Measurements from ENCODE around the gene MYO1B.
A peak's percentile ranks its signal among the peaks of the same experiment; 100 is the strongest.

The MYO1B gene

GRCh38 chr2:191226196-191226595, 19.0 kb upstream of the MYO1B start:
- no peak overlapping the region for H3K4me3 ChIP-seq (ENCODE audit: low read length)
- H3K27me3 ChIP-seq (replicated peaks; ENCODE audit: control insufficient read depth, insufficient read depth, low read length), result no peaks in the 10 kb centered on the region
- no peaks in the 10 kb centered on the region for H3K36me3 ChIP-seq (ENCODE audit: control insufficient read depth, insufficient read depth, low read length, severe bottlenecking)
- H3K9ac ChIP-seq (ENCODE audit: low read length), result peak overlapping the region; percentile 14
- peak; percentile 56 for DNase-seq (ENCODE audit: low read depth)
- H3K4me1 ChIP-seq (ENCODE audit: control insufficient read depth, insufficient read depth, low read length), result peaks cover 53% of the 10 kb centered on the region
- H3K9me3 ChIP-seq (ENCODE audit: control insufficient read depth, low read length), result no peaks in the 10 kb centered on the region

GRCh38 chr2:191228333-191228732, 16.9 kb upstream of the MYO1B start:
- Histone ChIP-seq H3K4me3 (ENCODE audit: low read length) (no peak overlapping the region), H3K36me3 (ENCODE audit: control insufficient read depth, insufficient read depth, low read length, severe bottlenecking) (no peaks in the 10 kb centered on the region), H3K9ac (ENCODE audit: low read length) (no peak overlapping the region), H3K27me3 (replicated peaks; ENCODE audit: control insufficient read depth, insufficient read depth, low read length) (no peaks in the 10 kb centered on the region), H3K9me3 (ENCODE audit: control insufficient read depth, low read length) (no peaks in the 10 kb centered on the region), H3K4me1 (ENCODE audit: control insufficient read depth, insufficient read depth, low read length) (peaks cover 51% of the 10 kb centered on the region)
- no peak for DNase-seq (ENCODE audit: low read depth)

- Histone ChIP-seq H3K9ac (ENCODE audit: low read length) (no peak overlapping the region), H3K27me3 (replicated peaks; ENCODE audit: control insufficient read depth, insufficient read depth, low read length) (no peaks in the 10 kb centered on the region), H3K4me3 (ENCODE audit: low read length) (peak overlapping the region; percentile 4), H3K36me3 (ENCODE audit: control insufficient read depth, insufficient read depth, low read length, severe bottlenecking) (no peaks in the 10 kb centered on the region), H3K9me3 (ENCODE audit: control insufficient read depth, low read length) (no peaks in the 10 kb centered on the region), H3K4me1 (ENCODE audit: control insufficient read depth, insufficient read depth, low read length) (peaks cover 47% of the 10 kb centered on the region)
- DNase-seq (ENCODE audit: low read depth), result no peak
These were observed 16.3 kb upstream of the MYO1B start for GRCh38 chr2:191228861-191229260.

GRCh38 chr2:191230174-191230573, 15.0 kb upstream of the MYO1B start:
- Histone ChIP-seq H3K27me3 (replicated peaks; ENCODE audit: control insufficient read depth, insufficient read depth, low read length) (no peaks in the 10 kb centered on the region), H3K4me1 (ENCODE audit: control insufficient read depth, insufficient read depth, low read length) (peaks cover 56% of the 10 kb centered on the region), H3K9me3 (ENCODE audit: control insufficient read depth, low read length) (no peaks in the 10 kb centered on the region), H3K9ac (ENCODE audit: low read length) (no peak overlapping the region), H3K36me3 (ENCODE audit: control insufficient read depth, insufficient read depth, low read length, severe bottlenecking) (no peaks in the 10 kb centered on the region), H3K4me3 (ENCODE audit: low read length) (no peak overlapping the region)
- DNase-seq (ENCODE audit: low read depth), result peak; percentile 61

GRCh38 chr2:191231995-191232394, 13.2 kb upstream of the MYO1B start:
- Histone ChIP-seq H3K36me3 (ENCODE audit: control insufficient read depth, insufficient read depth, low read length, severe bottlenecking) (no peaks in the 10 kb centered on the region), H3K9ac (ENCODE audit: low read length) (peak overlapping the region; percentile 50), H3K27me3 (replicated peaks; ENCODE audit: control insufficient read depth, insufficient read depth, low read length) (no peaks in the 10 kb centered on the region), H3K4me3 (ENCODE audit: low read length) (no peak overlapping the region), H3K9me3 (ENCODE audit: control insufficient read depth, low read length) (no peaks in the 10 kb centered on the region), H3K4me1 (ENCODE audit: control insufficient read depth, insufficient read depth, low read length) (peaks cover 43% of the 10 kb centered on the region)
- peak; percentile 90 for DNase-seq (ENCODE audit: low read depth)

- H3K27me3 ChIP-seq (replicated peaks; ENCODE audit: control insufficient read depth, insufficient read depth, low read length), result no peaks in the 10 kb centered on the region
- H3K4me3 ChIP-seq (ENCODE audit: low read length), result no peak overlapping the region
- DNase-seq (ENCODE audit: low read depth), result no peak
- H3K9ac ChIP-seq (ENCODE audit: low read length), result no peak overlapping the region
- H3K9me3 ChIP-seq (ENCODE audit: control insufficient read depth, low read length), result no peaks in the 10 kb centered on the region
- H3K4me1 ChIP-seq (ENCODE audit: control insufficient read depth, insufficient read depth, low read length), result peaks cover 39% of the 10 kb centered on the region
- no peaks in the 10 kb centered on the region for H3K36me3 ChIP-seq (ENCODE audit: control insufficient read depth, insufficient read depth, low read length, severe bottlenecking)
These were observed 11.7 kb upstream of the MYO1B start for GRCh38 chr2:191233533-191233932.

- H3K4me3 ChIP-seq (ENCODE audit: low read length), result no peak overlapping the region
- H3K9ac ChIP-seq (ENCODE audit: low read length), result no peak overlapping the region
- H3K4me1 ChIP-seq (ENCODE audit: control insufficient read depth, insufficient read depth, low read length), result peaks cover 32% of the 10 kb centered on the region
- H3K27me3 ChIP-seq (replicated peaks; ENCODE audit: control insufficient read depth, insufficient read depth, low read length), result no peaks in the 10 kb centered on the region
- no peak for DNase-seq (ENCODE audit: low read depth)
- no peaks in the 10 kb centered on the region for H3K36me3 ChIP-seq (ENCODE audit: control insufficient read depth, insufficient read depth, low read length, severe bottlenecking)
- H3K9me3 ChIP-seq (ENCODE audit: control insufficient read depth, low read length), result no peaks in the 10 kb centered on the region
These were observed 10.8 kb upstream of the MYO1B start for GRCh38 chr2:191234376-191234775.

- DNase-seq (ENCODE audit: low read depth), result no peak
- Histone ChIP-seq H3K4me3 (ENCODE audit: low read length) (no peak overlapping the region), H3K36me3 (ENCODE audit: control insufficient read depth, insufficient read depth, low read length, severe bottlenecking) (no peaks in the 10 kb centered on the region), H3K9ac (ENCODE audit: low read length) (no peak overlapping the region), H3K27me3 (replicated peaks; ENCODE audit: control insufficient read depth, insufficient read depth, low read length) (no peaks in the 10 kb centered on the region), H3K4me1 (ENCODE audit: control insufficient read depth, insufficient read depth, low read length) (no peaks in the 10 kb centered on the region), H3K9me3 (ENCODE audit: control insufficient read depth, low read length) (no peaks in the 10 kb centered on the region)
These were observed 4.3 kb upstream of the MYO1B start for GRCh38 chr2:191240871-191241270.

GRCh38 chr2:191241418-191241817, 3.8 kb upstream of the MYO1B start:
- no peak overlapping the region for H3K9ac ChIP-seq (ENCODE audit: low read length)
- no peaks in the 10 kb centered on the region for H3K9me3 ChIP-seq (ENCODE audit: control insufficient read depth, low read length)
- H3K4me3 ChIP-seq (ENCODE audit: low read length), result no peak overlapping the region
- H3K36me3 ChIP-seq (ENCODE audit: control insufficient read depth, insufficient read depth, low read length, severe bottlenecking), result no peaks in the 10 kb centered on the region
- H3K27me3 ChIP-seq (replicated peaks; ENCODE audit: control insufficient read depth, insufficient read depth, low read length), result no peaks in the 10 kb centered on the region
- DNase-seq (ENCODE audit: low read depth), result no peak
- peaks cover under 1% of the 10 kb centered on the region for H3K4me1 ChIP-seq (ENCODE audit: control insufficient read depth, insufficient read depth, low read length)

- H3K27me3 ChIP-seq (replicated peaks; ENCODE audit: control insufficient read depth, insufficient read depth, low read length), result no peaks in the 10 kb centered on the region
- no peaks in the 10 kb centered on the region for H3K9me3 ChIP-seq (ENCODE audit: control insufficient read depth, low read length)
- H3K4me3 ChIP-seq (ENCODE audit: low read length), result no peak overlapping the region
- H3K9ac ChIP-seq (ENCODE audit: low read length), result no peak overlapping the region
- DNase-seq (ENCODE audit: low read depth), result no peak
- H3K4me1 ChIP-seq (ENCODE audit: control insufficient read depth, insufficient read depth, low read length), result peaks cover 18% of the 10 kb centered on the region
- no peaks in the 10 kb centered on the region for H3K36me3 ChIP-seq (ENCODE audit: control insufficient read depth, insufficient read depth, low read length, severe bottlenecking)
These were observed 2.0 kb upstream of the MYO1B start for GRCh38 chr2:191243154-191243553.

- Histone ChIP-seq H3K9me3 (ENCODE audit: control insufficient read depth, low read length) (no peaks in the 10 kb centered on the region), H3K4me1 (ENCODE audit: control insufficient read depth, insufficient read depth, low read length) (peaks cover 30% of the 10 kb centered on the region), H3K9ac (ENCODE audit: low read length) (peak overlapping the region; percentile 88), H3K36me3 (ENCODE audit: control insufficient read depth, insufficient read depth, low read length, severe bottlenecking) (no peaks in the 10 kb centered on the region), H3K27me3 (replicated peaks; ENCODE audit: control insufficient read depth, insufficient read depth, low read length) (no peaks in the 10 kb centered on the region), H3K4me3 (ENCODE audit: low read length) (no peak overlapping the region)
- DNase-seq (ENCODE audit: low read depth), result no peak
These were observed 854 bp upstream of the MYO1B start for GRCh38 chr2:191244350-191244749.

GRCh38 chr2:191245869-191246531, 796 bp downstream of the MYO1B start:
- H3K4me1 ChIP-seq (ENCODE audit: control insufficient read depth, insufficient read depth, low read length), result peaks cover 39% of the 10 kb centered on the region
- no peaks in the 10 kb centered on the region for H3K9me3 ChIP-seq (ENCODE audit: control insufficient read depth, low read length)
- peak overlapping the region; percentile 88 for H3K9ac ChIP-seq (ENCODE audit: low read length)
- H3K36me3 ChIP-seq (ENCODE audit: control insufficient read depth, insufficient read depth, low read length, severe bottlenecking), result peaks cover 2% of the 10 kb centered on the region
- peak; percentile 83 for DNase-seq (ENCODE audit: low read depth)
- H3K27me3 ChIP-seq (replicated peaks; ENCODE audit: control insufficient read depth, insufficient read depth, low read length), result no peaks in the 10 kb centered on the region
- H3K4me3 ChIP-seq (ENCODE audit: low read length), result peak overlapping the region; percentile 90

All from adipocyte (in vitro differentiated cells).